Aorta (tissue), 5 donors: ENCODE results near the gene KLHL29. TPM values are rescaled to one million over a fixed set of nuclear protein-coding genes. Genes with fewer than 3 reads are reported as not detected.
A peak's percentile ranks its signal among the peaks of the same experiment; 100 is the strongest.

Source experiments
- ATAC-seq: fragments of 200-7000 bp; cut with Tn5 transposase; one replicate; pipeline ENCODE4 v1.9.1; 2022; ENCODE audit warnings: moderate library complexity; ENCODE audit not compliant: low FRiP score
- DNase-seq, 2 donors: peaks; one replicate each; pipeline ENCODE4 v3.0.0-alpha.2; 2020
- H3K27ac ChIP-seq, 2 donors: one replicate each; pipeline ENCODE4 v1.5.1; 2013; ENCODE audit warnings: low read length in 2 of 2, mild to moderate bottlenecking in 2 of 2, moderate library complexity in 2 of 2, control low read depth in 1 of 2, inconsistent platforms in 1 of 2, low read depth in 1 of 2
- H3K27me3 ChIP-seq, 2 donors: one replicate each; pipeline ENCODE4 v1.6.1; 2013; ENCODE audit warnings: control low read depth in 1 of 2, low read length in 1 of 2, mild to moderate bottlenecking in 1 of 2, moderate library complexity in 1 of 2; ENCODE audit not compliant: insufficient read depth in 2 of 2, control insufficient read depth in 1 of 2
- H3K36me3 ChIP-seq, 2 donors: one replicate each; pipeline ENCODE4 v1.6.1; 2013; ENCODE audit warnings: control low read depth in 1 of 2, low read length in 1 of 2, mild to moderate bottlenecking in 1 of 2; ENCODE audit not compliant: insufficient read depth in 2 of 2, control insufficient read depth in 1 of 2
- H3K4me1 ChIP-seq, 2 donors: one replicate each; pipeline ENCODE4 v1.6.1; 2013; ENCODE audit warnings: low read length in 2 of 2, control low read depth in 1 of 2, mild to moderate bottlenecking in 1 of 2, moderate library complexity in 1 of 2; ENCODE audit not compliant: insufficient read depth in 2 of 2, control insufficient read depth in 1 of 2
- H3K4me3 ChIP-seq, 2 donors: one replicate each; pipeline ENCODE4 v1.5.1; 2013; ENCODE audit warnings: low read length in 2 of 2, control low read depth in 1 of 2, mild to moderate bottlenecking in 1 of 2
- H3K9me3 ChIP-seq: one replicate; pipeline ENCODE4 v1.6.1; 2013; ENCODE audit warnings: mild to moderate bottlenecking, low read length; ENCODE audit not compliant: control insufficient read depth
- WGBS, 2 donors: extraction: QIAGEN DNeasy Blood & Tissue Kit; methylation state at CpG; one replicate each; pipeline ENCODE4 v1.1.7; 2013; 5-methylcytosine and 5-hydroxymethylcytosine counted together
- intact Hi-C, 2 donors: fragments of 100-400 bp; cut with DNase I; formaldehyde crosslinking; loops; one replicate each; pipeline versions ENCODE4 v1.14.2 to v1.15.0; 2022
- polyA plus RNA-seq, 2 donors: library from polyadenylated mRNA; stranded (reverse); fragments of 200-250 nt; gene quantifications; one replicate each; pipeline ENCODE4 v1.2.3, GENCODE V29; 2013
- total RNA-seq, 2 donors: library from RNA; stranded (reverse); fragmentation: NEBNext Ultra II Directional; extraction: Animal tissue kit (Norgen Biotek cat#: 25700); gene quantifications; one replicate each; pipeline ENCODE4 v1.2.1, GENCODE V29; 2021
- donor health status: healthy with polysubstance abuse.
- donor health status: Bipolar disorder and iron deficiency.
- donor health status: DM: no; HTN: no; CAD: no.
- donor health status: DM: no; HTN: no; CAD: no.
- donor health status: DM: yes; HTN: yes; CAD: no.

KLHL29 gene
- total and polyA plus RNA-seq, 4 donors = 0.75 to 13.4 (median 8.1) TPM

DNA sequence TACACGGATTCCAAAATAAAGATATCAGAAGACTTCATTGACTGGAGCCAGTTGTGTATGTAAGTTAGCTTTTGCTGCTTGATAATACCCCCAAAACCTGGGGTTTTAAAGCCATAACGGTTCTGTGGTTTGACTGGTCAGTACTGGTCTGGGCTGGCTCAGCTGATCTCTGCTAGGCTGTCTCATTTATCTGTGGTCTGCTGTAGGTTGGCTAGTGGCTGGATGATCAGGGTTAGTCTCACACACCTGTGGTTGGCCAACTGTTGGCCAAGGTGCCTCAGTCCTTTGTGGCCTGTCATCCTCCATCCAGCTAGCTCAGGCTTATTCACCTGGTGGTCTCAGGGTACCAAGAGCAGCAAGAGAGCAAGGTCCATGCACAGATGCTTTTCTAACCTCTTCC, 183.2 kb downstream of the KLHL29 start:
- no peak overlapping the region for H3K4me3 ChIP-seq
- no peaks in the 10 kb centered on the region for H3K36me3 ChIP-seq
- no peak overlapping the region for H3K27ac ChIP-seq
- no peaks in the 10 kb centered on the region for H3K27me3 ChIP-seq
- no peak for ATAC-seq
- no peak for DNase-seq
- H3K9me3 ChIP-seq = no peaks in the 10 kb centered on the region
- intact Hi-C loops = loop anchor here in 1 of 2 donors (5.0 kb wide), 1 partner anchor 46 kb away; no protein-coding TSS in a partner anchor
- H3K4me1 ChIP-seq = peaks cover 0 to 3% of the 10 kb centered on the region in 2 donors
- WGBS, 2 donors = 78 to 81% methylated on average over 2 of the region's 2 CpGs

DNA sequence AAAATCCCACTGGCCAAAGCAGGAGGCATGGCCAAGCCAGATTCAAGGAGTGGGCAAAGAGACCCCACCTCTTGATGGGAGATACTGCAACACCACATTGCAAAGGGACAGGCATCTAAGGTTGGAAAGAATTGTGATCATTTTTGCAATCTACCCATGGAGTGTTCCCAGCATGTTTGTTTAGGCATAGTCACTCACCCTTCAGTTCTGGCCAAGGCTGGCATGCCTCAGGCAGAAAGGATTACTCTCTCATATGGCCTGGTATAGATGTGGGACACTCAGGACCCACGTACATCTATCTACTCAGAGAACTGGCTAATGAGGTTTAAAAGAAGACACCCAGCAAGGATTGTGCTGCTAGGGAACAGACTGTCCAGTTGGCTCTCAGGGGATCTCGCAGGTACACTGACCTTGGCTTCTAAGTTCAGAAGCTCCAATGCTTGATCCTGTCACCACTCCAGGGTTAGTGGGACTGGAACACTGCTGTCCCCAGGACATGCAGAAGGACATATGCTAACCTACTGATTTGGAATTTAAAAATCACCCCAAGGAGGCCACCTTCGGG, 183.7 kb downstream of the KLHL29 start:
- ATAC-seq = no peak
- 43 to 44% methylated on average over 3 of the region's 3 CpGs for WGBS, 2 donors
- no peaks in the 10 kb centered on the region for H3K9me3 ChIP-seq
- H3K27ac ChIP-seq = peak overlapping the region in 1 of 2 donors; percentile 5
- H3K4me1 ChIP-seq = peaks cover 0 to 3% of the 10 kb centered on the region in 2 donors
- DNase-seq = no peak
- intact Hi-C loops = loop anchor here in 1 of 2 donors (5.0 kb wide), 1 partner anchor 46 kb away; no protein-coding TSS in a partner anchor
- no peaks in the 10 kb centered on the region for H3K36me3 ChIP-seq
- no peak overlapping the region for H3K4me3 ChIP-seq
- H3K27me3 ChIP-seq = no peaks in the 10 kb centered on the region

DNA sequence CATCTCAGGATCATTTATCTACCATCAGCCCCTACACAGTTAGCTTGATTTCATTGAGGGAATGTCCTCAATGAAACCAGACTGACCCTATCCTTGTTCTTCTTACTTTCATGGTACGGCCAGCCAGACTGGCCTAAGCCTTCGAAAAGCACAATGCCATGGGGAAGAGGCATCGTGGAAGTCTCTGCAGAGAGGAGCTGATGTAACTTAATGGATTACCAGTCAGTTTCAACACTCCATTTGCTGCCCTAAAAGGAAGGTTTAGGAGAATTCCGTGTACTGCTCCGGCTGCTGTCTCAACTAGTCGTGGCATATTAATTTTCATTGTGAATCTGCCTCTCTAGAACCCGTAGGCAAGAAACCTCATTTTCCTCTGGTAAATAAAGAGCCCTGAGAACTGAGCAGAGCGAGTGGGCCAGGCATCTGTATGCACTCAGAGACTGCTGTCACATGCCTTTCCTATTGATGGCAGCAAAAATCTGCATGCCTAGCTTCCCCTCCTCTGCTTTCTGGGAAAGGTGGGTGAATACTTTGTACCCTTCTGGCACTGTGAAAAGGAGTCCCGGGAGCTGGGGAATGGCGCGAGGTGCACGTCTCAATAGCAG, 184.9 kb downstream of the KLHL29 start:
- 96% methylated on average over 12 of the region's 12 CpGs for WGBS, 2 donors
- Histone ChIP-seq H3K36me3 (no peaks in the 10 kb centered on the region), H3K4me1 (peaks cover 0 to 3% of the 10 kb centered on the region in 2 donors), H3K9me3 (no peaks in the 10 kb centered on the region), H3K27me3 (no peaks in the 10 kb centered on the region), H3K27ac (no peak overlapping the region), H3K4me3 (no peak overlapping the region)
- no peak for DNase-seq
- intact Hi-C loops = loop anchor here (5.0 kb wide), 2 partner anchors 48 to 163 kb away; no protein-coding TSS in a partner anchor
- no peak for ATAC-seq

DNA sequence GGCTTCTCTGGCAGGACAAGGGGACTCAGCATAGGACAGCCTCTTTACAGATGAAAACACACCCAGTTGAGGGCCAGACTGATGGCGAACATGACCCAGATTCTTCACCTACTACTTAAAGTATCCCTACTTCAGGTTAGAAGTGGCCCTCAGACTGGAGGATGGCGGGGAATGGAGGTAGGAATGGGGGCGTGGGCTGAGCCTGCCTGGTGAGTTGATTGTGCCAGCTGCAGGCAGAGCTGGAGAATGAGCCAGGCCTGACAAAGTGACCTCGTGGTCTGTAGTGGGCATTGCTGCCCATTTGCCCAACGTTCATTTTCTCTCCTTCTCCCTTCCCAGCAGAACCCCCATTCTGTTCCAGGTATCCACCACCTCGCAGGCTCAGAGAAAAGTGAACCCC, 186.1 kb downstream of the KLHL29 start:
- no peak for DNase-seq
- peaks cover 0 to 3% of the 10 kb centered on the region in 2 donors for H3K4me1 ChIP-seq
- H3K9me3 ChIP-seq = no peaks in the 10 kb centered on the region
- WGBS, 2 donors = 82 to 90% methylated on average over 6 of the region's 6 CpGs
- H3K27me3 ChIP-seq = no peaks in the 10 kb centered on the region
- H3K4me3 ChIP-seq = no peak overlapping the region
- no peak overlapping the region for H3K27ac ChIP-seq
- intact Hi-C loops = loop anchor here in 1 of 2 donors (5.0 kb wide), 1 partner anchor 164 kb away; no protein-coding TSS in a partner anchor
- H3K36me3 ChIP-seq = no peaks in the 10 kb centered on the region
- no peak for ATAC-seq

DNA sequence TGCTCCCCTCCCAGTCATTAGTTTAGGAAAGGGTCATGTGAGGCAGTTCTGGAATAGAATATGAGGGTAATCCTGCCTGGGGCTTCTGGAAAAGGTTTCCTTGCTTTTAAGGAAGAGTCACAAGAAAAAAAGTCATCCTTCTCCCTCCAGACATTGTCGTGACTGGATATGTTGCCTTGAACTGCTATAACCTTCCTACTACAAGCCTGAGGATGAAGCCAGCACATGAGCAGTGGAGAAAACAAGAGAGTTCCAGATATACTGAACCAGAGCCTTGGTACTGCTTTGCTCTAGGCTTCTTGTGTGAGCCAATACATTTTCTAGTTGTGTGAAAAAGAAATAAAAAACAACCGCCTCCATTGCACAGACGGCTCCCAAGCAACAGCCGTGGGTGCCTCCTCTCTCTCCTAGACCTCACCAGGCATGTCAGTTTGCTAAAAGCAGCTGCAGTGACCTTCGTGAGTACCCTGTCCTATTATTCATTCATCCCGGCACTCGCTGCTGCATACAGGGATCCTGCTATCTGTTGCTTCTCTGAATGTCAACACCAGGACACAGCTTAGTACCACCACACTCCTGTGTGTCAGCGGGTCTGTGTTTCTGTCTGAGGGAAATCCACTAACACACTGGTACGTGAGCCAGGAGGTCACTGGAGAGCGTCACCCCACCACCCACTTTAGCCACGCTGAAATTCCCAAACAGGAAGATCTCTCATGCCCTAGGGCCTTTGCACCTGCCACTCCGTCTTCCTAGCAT, 186.7 kb downstream of the KLHL29 start:
- WGBS, 2 donors = 85 to 91% methylated on average over 12 of the region's 12 CpGs
- intact Hi-C loops = loop anchor here in 1 of 2 donors (5.0 kb wide), 1 partner anchor 164 kb away; no protein-coding TSS in a partner anchor
- ATAC-seq = no peak
- H3K36me3 ChIP-seq = no peaks in the 10 kb centered on the region
- no peak overlapping the region for H3K4me3 ChIP-seq
- no peak overlapping the region for H3K27ac ChIP-seq
- DNase-seq = no peak
- no peaks in the 10 kb centered on the region for H3K27me3 ChIP-seq
- peaks cover 0 to 3% of the 10 kb centered on the region in 2 donors for H3K4me1 ChIP-seq
- H3K9me3 ChIP-seq = no peaks in the 10 kb centered on the region

DNA sequence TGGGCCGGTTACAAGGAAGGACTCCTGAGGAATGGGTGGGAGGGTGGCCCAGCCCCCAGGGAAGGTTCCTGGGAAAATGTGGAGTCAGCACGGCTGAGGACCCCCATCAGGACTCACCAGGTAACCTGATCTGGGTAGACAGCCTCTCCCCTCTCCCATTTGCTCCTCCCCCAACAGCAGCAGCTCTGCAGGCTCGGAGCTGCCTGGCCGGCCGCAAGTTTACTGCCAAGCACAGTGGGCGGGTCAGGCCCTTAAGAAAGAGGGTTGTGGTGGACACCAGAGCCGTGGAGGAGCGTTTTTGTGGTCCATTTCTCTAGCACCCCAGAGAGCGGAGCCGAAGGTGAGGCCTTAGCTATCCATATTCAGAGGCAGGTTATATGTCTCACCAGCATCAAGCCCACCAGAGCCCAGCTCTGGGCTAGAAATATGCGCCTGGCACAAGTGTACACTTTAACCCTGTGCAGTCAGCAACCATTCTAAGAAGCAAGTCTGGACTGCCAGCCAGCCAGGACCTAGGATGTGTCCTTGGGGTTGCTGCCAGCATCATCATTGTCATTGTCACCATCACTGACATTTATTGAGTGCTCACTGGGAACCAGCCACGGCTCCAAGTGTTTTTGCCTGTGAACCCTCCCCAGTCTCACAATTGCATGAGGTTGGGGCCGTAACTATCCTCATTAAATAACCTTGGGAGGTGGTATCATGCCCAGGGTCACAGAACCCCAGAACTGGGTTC, 190.1 kb downstream of the KLHL29 start:
- H3K27me3 ChIP-seq = no peaks in the 10 kb centered on the region
- no peak overlapping the region for H3K27ac ChIP-seq
- H3K36me3 ChIP-seq = no peaks in the 10 kb centered on the region
- H3K4me1 ChIP-seq = no peaks in the 10 kb centered on the region
- DNase-seq (no peak), ATAC-seq (no peak)
- H3K4me3 ChIP-seq = no peak overlapping the region
- WGBS, 2 donors = 91 to 92% methylated on average over 13 of the region's 13 CpGs
- intact Hi-C loops = loop anchor here in 1 of 2 donors (5.0 kb wide), 1 partner anchor 168 kb away; no protein-coding TSS in a partner anchor
- no peaks in the 10 kb centered on the region for H3K9me3 ChIP-seq

DNA sequence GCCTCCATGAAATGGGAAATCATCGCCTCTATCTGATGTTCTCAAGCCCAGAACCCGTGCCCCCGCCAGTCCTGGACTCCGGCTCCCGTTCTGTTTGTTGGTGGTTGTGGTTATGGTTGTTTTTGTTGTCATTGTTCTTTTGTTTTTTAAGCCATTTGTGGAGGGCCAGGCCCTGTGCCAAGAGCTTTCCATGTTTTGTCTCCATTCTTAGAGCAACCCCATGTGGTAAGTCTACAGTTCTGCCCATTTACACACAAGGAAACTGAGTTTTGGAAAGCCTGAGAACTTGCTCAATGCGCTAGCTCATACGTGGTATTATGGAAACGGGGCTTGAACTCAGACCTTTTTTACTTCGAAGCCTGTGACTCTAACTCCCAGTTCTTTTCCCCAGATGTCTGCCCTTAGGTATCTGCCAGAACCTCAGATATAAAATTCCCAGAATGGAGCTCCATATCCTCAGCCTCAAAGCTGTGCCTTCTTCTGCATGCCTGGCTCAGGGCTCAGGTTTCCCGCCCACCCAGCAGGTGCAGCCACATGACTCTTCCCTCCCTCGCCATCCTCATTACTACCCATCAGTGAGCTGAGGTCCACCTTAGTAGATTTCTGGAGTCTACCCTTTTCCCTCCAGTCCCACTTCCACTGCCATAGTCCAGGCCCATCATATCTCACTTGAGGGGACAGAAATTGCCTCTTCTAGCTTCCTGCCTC, 194.1 kb downstream of the KLHL29 start:
- H3K4me1 ChIP-seq = no peaks in the 10 kb centered on the region
- H3K27ac ChIP-seq = no peak overlapping the region
- no peaks in the 10 kb centered on the region for H3K27me3 ChIP-seq
- intact Hi-C loops = no loop called here
- DNase-seq = no peak
- H3K9me3 ChIP-seq = no peaks in the 10 kb centered on the region
- no peaks in the 10 kb centered on the region for H3K36me3 ChIP-seq
- H3K4me3 ChIP-seq = no peak overlapping the region
- WGBS, 2 donors = 87 to 93% methylated on average over 11 of the region's 11 CpGs
- ATAC-seq = no peak

DNA sequence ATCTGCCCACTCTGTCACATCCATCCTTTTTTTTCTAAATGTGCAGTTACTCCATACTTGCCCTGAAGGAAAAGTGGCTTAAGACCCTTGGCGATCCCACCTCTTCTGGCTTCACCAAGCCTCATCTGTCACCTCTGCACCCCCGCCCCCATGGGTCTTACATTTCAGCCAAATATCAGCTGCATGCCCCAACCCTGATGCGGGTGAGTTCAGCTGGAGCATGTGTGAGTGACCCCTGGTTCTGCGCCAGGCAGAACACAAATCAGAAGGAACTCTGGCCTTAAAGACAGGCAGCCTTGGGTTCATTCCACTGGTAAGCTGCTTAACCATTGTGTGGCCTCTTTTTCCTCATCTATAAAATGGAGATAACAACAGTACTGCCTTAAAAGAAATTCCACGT, 194.7 kb downstream of the KLHL29 start:
- ATAC-seq (no peak), DNase-seq (no peak)
- intact Hi-C loops = loop anchor here in 1 of 2 donors (5.0 kb wide), 1 partner anchor 82 kb away; no protein-coding TSS in a partner anchor
- H3K27ac ChIP-seq = no peak overlapping the region
- WGBS, 2 donors = 89 to 96% methylated on average over 5 of the region's 5 CpGs
- H3K4me1 ChIP-seq = no peaks in the 10 kb centered on the region
- H3K9me3 ChIP-seq = no peaks in the 10 kb centered on the region
- H3K36me3 ChIP-seq = no peaks in the 10 kb centered on the region
- H3K4me3 ChIP-seq = no peak overlapping the region
- no peaks in the 10 kb centered on the region for H3K27me3 ChIP-seq
